OCI-M2 (cell line): ENCODE results near the gene CTIF.
"Not testable (repeated sequence)": the region's sequence is repeated elsewhere in the genome, so short reads cannot be mapped to it uniquely, and the experiment has no call there.

ENCODE experiments used
- DNase-seq: peaks from one replicate; lab custom pipeline; 2025; ENCODE audit not compliant: unreplicated experiment; lab: John Stamatoyannopoulos, UW

CTIF gene

DNA sequence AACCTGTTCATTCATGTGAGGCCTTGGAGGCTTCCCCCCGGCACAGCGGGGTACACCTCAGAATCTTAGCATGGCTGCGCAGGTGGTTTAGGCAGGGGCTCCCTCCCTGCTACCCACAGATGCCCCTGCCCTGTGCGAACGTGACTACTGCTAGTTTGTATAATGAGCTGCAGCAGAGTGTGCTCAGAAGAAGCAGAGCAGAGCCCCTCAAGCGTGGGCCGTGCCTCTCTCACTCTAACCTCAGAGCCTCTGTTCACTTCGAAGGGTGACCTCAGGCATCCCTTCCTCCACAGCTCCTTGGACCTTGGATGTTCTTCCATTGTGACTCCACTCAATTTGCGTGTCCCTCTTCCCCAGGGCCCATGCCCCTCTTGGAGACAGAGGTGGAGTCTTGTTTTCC is 161.6 kb downstream of the CTIF start:
- no peak for DNase-seq

DNA sequence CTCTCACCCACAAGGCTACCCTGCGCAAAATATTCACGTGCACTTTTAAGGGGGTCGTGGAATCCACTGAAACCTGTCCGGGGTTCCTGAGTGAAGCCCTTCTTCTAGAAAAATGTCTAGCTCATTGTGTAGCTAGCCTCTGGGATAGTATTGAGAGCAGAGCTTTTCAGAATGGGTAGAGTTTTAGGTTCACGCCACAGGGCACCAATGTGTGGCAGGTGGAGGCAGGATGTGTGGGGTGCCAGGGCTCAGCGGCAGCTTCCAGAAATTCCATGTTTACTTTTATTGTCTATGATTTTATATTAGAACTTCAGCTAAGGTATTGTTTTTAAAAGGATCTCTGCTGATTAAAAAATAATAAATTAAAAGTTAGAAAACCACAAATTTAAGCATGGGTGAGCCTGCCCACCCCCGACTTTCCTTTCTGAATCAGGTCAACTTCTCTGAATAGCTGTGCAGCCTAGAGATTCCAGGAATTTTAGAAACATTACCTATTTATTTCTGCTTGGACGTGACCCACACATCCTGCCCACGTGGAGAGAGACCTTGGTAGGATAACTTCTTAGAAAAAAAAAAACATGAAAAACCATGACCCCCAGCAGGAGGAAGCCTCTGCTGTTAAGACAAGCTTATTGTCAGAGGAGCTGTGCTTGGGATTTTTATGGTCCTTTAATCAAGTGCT is 163.7 kb downstream of the CTIF start:
- no peak for DNase-seq

GRCh38 chr18:48703028-48703386 is 164.2 kb downstream of the CTIF start:
- DNase-seq = no peak

GRCh38 chr18:48703418-48703817 is 164.6 kb downstream of the CTIF start:
- DNase-seq = no peak

GRCh38 chr18:48705043-48705442 is 166.2 kb downstream of the CTIF start:
- no peak for DNase-seq

GRCh38 chr18:48705531-48705930 is 166.7 kb downstream of the CTIF start:
- DNase-seq = no peak

- DNase-seq = no peak
Observed at GRCh38 chr18:48706731-48707130, 167.9 kb downstream of the CTIF start.

DNA sequence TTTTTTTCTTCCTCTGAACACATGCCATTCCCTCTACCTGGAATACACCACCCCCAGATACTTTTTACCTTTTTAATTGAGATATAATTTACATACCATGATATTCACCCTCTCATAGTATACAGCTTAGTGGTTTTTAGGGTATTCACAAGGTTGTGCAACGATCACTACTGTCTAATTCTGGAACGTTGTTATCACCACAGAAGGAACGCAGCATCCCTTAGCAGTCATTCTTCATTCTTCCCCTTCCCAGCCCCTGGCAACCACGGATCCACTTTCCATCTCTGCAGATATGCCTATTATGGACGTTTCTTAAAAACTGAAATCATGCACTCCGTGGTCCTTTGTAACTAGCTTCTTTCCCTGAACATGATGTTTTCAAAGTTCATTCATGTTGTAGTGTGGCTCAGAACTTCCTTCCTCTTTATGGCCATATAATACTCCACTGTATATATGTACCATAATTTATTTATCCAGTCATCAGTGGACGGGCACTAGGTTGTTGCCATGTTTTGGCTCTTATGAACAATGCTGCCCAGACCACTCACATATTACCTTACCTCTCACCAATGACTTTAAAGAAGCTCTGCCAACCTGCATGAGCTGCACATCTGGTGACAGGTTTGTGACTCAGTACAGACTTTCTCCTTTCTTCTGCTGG is 168.9 kb downstream of the CTIF start:
- DNase-seq = no peak

DNA sequence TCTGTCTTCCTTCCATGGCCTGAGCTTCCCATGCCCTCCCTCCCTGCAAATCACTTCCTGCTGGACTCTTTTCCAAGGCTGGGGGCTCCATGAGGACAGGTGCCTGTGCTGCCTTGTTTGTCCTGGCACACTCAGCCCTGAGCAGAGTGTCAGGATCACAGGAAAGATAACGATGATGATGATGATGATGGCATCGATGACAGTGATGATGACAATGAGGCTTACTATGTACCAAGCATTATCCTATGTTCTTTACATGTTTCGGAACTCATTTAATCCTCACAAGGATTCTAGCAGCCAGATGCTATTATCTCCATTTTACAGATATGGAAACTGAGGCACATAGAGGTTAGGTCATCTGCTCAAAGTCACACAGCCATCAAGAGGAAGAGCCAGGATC is 170.0 kb downstream of the CTIF start:
- DNase-seq = no peak

GRCh38 chr18:48709371-48710062 is 170.7 kb downstream of the CTIF start:
- no peak for DNase-seq

DNA sequence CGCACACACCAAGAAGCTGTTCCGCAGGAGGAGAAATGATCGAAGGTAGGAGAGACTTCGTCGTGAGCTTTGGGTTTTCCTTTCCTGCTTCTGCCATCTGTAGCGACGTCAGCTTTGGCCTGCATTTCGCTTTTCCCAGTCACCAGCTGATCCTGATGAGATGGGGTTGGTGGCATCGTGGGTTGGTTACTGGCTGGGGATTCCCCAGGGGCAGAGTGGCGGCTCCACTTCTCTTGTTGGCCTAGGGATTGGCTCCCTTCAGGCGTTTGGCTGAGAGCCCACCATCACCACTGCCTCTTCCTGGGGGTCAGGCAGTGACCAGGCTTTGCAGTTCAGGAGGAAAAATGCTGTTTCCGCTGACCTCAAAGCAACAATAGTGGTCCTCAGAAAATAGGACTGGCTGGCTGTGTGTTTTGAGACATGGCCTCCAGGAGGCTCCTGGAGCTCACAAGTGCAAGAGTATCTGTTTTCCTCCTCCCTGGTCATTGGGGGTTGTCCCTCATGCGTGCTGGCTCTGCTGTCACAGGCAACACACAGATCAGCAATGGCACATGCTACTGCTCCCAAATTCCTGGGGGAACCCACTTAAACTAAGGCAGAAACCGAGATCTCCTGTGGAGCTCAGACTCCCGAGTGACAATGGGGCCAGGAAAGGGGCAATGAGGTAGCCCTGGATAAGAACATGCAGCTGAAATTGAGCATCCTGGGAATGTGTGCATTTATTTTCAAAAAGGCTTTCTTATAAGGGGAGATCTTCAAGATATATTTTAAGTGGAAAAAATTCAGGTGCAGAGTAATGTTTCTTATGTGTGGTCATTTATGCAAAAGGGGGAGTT is 173.0 kb downstream of the CTIF start:
- no peak for DNase-seq

DNA sequence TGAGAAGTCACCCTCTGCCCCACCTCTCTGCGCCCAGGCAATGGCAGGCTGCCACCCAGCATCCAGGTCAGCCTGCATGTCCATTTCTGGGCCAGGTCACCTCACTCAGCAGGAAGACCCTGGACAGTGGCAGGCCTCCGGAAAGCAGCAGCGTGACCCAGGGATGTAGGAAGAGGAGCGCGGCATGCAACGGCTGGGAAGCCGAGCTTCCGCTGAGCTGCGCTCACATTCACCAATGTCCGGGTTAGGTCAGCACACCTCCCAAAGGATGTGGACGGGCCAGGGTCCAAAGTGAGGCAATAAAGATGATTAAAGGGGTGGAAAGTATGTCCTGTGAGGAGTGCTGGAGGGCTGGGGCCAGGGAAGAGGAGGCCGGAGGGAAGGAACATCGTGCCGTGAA is 174.5 kb downstream of the CTIF start:
- DNase-seq = no peak

GRCh38 chr18:48714873-48715272 is 176.0 kb downstream of the CTIF start:
- no peak for DNase-seq

- peak; percentile 25 for DNase-seq
Observed at GRCh38 chr18:48715711-48716361, 177.0 kb downstream of the CTIF start.

GRCh38 chr18:48717227-48717626 is 178.4 kb downstream of the CTIF start:
- DNase-seq = not testable (repeated sequence)

GRCh38 chr18:48718251-48718959 is 179.6 kb downstream of the CTIF start:
- no peak for DNase-seq

- DNase-seq = no peak
Observed at GRCh38 chr18:48719388-48719787, 180.6 kb downstream of the CTIF start.

- no peak for DNase-seq
Observed at GRCh38 chr18:48719974-48720654, 181.3 kb downstream of the CTIF start.

DNA sequence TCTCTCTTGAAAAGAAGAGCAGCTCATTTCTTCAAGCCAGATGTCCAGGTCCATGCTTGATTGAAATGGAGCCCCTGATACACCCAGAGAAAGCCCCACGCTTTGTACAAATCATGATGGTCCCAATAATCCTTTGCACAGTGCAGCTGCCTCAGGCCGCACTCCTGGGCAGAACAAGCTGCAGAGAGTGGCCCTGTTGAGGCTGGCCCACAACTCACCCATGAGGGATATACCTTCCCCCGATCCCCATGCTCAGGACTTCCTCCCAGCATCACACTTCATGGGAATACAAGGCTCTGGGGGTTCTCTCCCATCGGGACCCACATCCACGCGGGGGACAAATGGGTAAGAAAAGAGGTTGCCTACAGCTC is 181.8 kb downstream of the CTIF start:
- DNase-seq = no peak

- no peak for DNase-seq
Observed at GRCh38 chr18:48721312-48721711, 182.5 kb downstream of the CTIF start.
